SW480 (cell line): ENCODE results near the gene CHRNA5.

Experiments used
- DNase-seq: peaks from one replicate; pipeline ENCODE4 v3.0.0-alpha.2; 2016; ENCODE audit warnings: low spot score

The CHRNA5 gene

GRCh38 chr15:78640527-78641101, 75.3 kb downstream of the CHRNA5 start:
- DNase-seq, result no peak

- DNase-seq, result no peak
Observed at GRCh38 chr15:78641102-78641748, 75.9 kb downstream of the CHRNA5 start, which contains the start of gene CHRNB4. Gene CHRNB4, minus strand, starts transcription at chr15:78641210. Its CDS starts 77 bp downstream, at chr15:78641133.

GRCh38 chr15:78641749-78642275, 76.5 kb downstream of the CHRNA5 start:
- no peak for DNase-seq

GRCh38 chr15:78642331-78642730, 77.0 kb downstream of the CHRNA5 start:
- no peak for DNase-seq
